NT2/D1 (cell line): ENCODE measurements around the gene DDI1.

Experiments
- DNase-seq: peaks from one replicate; pipeline ENCODE4 v3.0.0-alpha.2; 2011; ENCODE audit warnings: low read depth, low spot score
- H3K27me3 ChIP-seq: 2 replicates; pipeline ENCODE4 v1.6.0; 2011; ENCODE audit warnings: mild to moderate bottlenecking; ENCODE audit not compliant: insufficient read length, insufficient read depth
- H3K36me3 ChIP-seq: 2 replicates; pipeline ENCODE4 v1.6.1; 2011; ENCODE audit warnings: mild to moderate bottlenecking, low read length, mixed read lengths; ENCODE audit not compliant: insufficient read depth, insufficient read length
- H3K4me1 ChIP-seq: 2 replicates; pipeline ENCODE4 v1.5.1; 2011; ENCODE audit not compliant: insufficient read depth, insufficient read length
- H3K4me3 ChIP-seq: 2 replicates; pipeline ENCODE4 v1.5.1; 2011; ENCODE audit warnings: low read depth; ENCODE audit not compliant: insufficient read length
- H3K9ac ChIP-seq: 2 replicates; pipeline ENCODE4 v1.6.0; 2011; ENCODE audit warnings: low read depth; ENCODE audit not compliant: insufficient read length
- H3K9me3 ChIP-seq: 2 replicates; pipeline ENCODE4 v1.5.1; 2011; ENCODE audit warnings: mild to moderate bottlenecking, low read length; ENCODE audit not compliant: insufficient read depth
- SUZ12 ChIP-seq: IDR thresholded peaks from 2 replicates; pipeline ENCODE4 v1.6.1; 2011; ENCODE audit not compliant: insufficient read length, insufficient read depth; ENCODE audit errors: extremely low read depth
- YY1 ChIP-seq: IDR thresholded peaks from 2 replicates; pipeline ENCODE4 v1.6.1; 2011; ENCODE audit not compliant: insufficient read length, insufficient read depth
- ZNF274 ChIP-seq: IDR thresholded peaks from 2 replicates; pipeline ENCODE4 v1.6.1; 2011; ENCODE audit warnings: mild to moderate bottlenecking, low read depth, low read length

DDI1 gene

DNA sequence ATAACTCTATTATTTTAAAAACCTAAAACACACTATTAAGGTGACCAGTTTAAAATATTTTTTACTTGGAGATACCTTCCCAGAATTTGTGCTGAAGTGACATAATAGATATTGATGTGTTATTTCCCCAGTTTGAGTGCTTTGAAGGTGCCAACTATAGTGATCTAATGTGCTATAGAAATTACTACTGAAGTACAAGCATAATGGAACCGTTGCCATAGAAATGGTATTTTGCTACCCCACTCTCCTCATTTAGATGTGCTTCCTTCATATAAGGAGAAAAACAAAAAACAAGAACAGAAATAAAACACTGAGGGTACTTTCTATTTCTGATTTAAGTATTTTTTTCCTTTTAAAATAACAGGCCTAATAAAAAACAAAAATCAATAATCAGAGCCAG lies 19.2 kb downstream of the DDI1 start:
- Histone ChIP-seq H3K27me3 (no peaks in the 10 kb centered on the region), H3K4me3 (no peak overlapping the region), H3K9me3 (no peaks in the 10 kb centered on the region), H3K9ac (no peak overlapping the region), H3K36me3 (no peaks in the 10 kb centered on the region), H3K4me1 (no peaks in the 10 kb centered on the region)
- no peak for DNase-seq
- TF ChIP-seq YY1 (no peak), SUZ12 (no peak), ZNF274 (no peak)

DNA sequence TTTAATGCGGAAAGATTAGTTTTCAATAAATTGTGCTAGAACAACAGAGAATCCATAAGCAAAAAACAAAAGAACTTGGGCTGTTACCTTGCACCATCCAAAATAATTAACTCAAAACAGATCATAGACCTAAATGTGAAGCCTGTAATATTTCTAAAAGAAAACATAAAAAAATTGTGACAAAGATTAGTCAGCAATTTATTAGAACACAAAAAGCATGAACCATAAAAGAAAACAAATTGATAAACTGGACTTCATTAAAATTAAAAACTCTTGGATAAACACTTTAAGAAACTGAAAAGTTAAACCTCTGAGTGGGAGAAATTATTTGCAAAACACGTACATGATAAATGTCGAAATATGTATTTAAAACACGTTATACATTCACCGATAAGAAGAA lies 21.5 kb downstream of the DDI1 start:
- no peak for DNase-seq
- Histone ChIP-seq H3K9me3 (no peaks in the 10 kb centered on the region), H3K36me3 (no peaks in the 10 kb centered on the region), H3K27me3 (no peaks in the 10 kb centered on the region), H3K9ac (no peak overlapping the region), H3K4me3 (no peak overlapping the region), H3K4me1 (no peaks in the 10 kb centered on the region)
- TF ChIP-seq ZNF274 (no peak), YY1 (no peak), SUZ12 (no peak)

DNA sequence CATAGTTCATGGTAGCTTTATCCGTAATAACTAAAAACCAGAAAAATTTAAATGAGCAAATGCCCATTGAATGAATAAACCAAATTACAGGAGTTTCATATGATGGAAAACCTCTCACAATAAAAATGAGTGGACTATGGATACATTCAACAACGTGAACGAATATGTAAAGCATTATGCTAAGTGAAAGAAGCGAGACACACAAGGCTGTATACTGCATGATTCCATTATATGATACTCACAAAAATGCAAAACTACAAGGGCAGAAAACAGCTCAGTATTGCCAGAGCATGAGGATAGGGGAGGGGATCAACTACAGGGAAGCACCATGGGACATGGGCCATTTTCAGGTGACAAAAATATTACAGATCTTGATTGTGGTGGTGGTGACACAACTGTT lies 22.2 kb downstream of the DDI1 start:
- DNase-seq = no peak
- Histone ChIP-seq H3K36me3 (no peaks in the 10 kb centered on the region), H3K9ac (no peak overlapping the region), H3K4me1 (no peaks in the 10 kb centered on the region), H3K9me3 (no peaks in the 10 kb centered on the region), H3K4me3 (no peak overlapping the region), H3K27me3 (no peaks in the 10 kb centered on the region)
- TF ChIP-seq SUZ12 (no peak), ZNF274 (no peak), YY1 (no peak)

DNA sequence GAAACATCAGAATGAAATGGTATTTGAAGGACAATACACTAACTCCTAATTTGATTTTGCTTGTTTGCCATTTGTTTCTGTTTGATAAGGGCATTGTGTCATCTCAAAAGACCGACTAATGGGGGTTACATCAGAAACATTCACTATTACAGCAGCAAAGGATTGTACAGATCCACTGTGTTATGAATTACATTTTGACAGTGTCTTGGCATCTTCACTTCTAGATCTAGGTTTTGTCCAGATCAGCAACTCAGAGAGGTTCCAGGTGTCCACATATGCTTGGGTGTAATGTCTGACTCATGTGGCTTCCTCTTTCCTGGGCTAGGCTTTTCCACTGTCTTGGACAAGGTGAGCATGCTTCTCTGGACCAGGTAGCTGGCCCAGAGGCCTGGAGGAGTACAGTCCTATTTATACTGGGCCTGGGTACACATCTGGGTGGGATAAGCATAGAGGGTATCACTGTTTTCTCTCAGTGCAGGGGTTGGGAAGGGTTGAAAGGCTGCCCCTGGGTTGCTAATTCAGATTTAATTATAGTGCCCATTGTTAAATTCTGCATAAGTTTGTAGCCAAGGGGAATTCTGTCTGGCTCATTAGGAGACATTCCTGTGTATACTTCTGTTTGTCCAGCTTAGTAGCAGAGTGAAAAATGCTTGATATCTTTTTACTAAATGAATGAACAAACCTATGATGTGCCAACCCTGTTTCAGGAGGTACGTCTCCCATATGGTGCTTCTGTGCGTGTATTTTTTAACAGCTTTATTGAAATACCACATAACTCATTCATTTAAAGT lies 23.8 kb downstream of the DDI1 start:
- no peaks in the 10 kb centered on the region for H3K9me3 ChIP-seq
- no peak overlapping the region for H3K4me3 ChIP-seq
- no peak overlapping the region for H3K9ac ChIP-seq
- TF ChIP-seq ZNF274 (no peak), YY1 (no peak), SUZ12 (no peak)
- no peaks in the 10 kb centered on the region for H3K36me3 ChIP-seq
- H3K27me3 ChIP-seq = no peaks in the 10 kb centered on the region
- DNase-seq = no peak
- H3K4me1 ChIP-seq = no peaks in the 10 kb centered on the region

DNA sequence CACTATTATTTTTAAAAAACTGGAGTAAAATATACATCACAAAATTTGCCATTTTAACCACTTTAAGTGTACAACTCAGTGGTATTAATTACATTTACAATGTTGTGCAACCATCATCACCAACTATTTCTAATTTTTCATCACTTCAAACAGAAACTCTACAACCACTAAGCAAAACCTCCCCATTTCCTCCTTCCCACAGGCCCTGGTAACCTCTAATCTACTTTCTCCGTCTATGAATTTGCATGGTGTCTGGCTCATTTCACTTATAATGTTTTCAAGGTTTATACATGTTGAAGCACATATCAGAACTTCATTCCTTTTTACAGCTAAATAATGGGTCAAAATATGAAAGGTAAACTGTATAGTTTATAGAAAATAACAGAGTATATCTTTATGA lies 24.4 kb downstream of the DDI1 start:
- no peaks in the 10 kb centered on the region for H3K9me3 ChIP-seq
- H3K4me3 ChIP-seq = no peak overlapping the region
- H3K27me3 ChIP-seq = no peaks in the 10 kb centered on the region
- no peak overlapping the region for H3K9ac ChIP-seq
- no peaks in the 10 kb centered on the region for H3K4me1 ChIP-seq
- H3K36me3 ChIP-seq = no peaks in the 10 kb centered on the region
- no peak for TF ChIP-seq SUZ12
- no peak for TF ChIP-seq ZNF274
- TF ChIP-seq YY1 = no peak
- DNase-seq = no peak

DNA sequence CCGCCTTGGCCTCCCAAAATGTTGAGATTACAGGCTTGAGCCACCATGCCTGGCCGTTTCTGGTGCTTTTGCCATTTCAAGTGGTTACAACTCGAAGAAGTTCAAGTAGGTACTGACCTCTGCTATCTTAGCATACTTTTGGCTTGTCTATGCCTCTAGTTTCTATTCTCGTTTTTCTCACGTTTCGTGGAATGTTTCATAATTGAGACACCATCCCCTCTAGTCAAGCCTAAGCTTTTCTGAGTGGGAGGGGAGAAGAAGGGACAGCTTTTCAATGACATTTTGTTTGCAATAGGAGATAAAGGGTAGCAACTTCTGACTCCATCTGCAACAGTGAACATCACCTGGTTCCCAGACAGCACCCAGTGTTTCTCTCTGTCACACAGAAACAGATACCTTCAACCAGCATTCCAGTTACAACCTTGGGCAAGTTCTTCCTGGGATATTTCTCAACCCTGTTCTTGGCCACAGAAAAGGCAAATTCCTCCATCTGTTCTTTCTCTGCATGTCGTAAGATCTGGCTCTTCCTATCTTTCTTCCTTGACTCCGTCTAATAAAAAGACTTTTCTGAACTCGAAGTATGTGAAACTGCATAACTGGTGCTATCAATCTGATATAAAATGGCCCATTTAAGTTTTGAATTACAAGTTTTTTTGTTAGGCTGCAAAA lies 25.5 kb downstream of the DDI1 start:
- TF ChIP-seq ZNF274 = no peak
- Histone ChIP-seq H3K27me3 (no peaks in the 10 kb centered on the region), H3K36me3 (no peaks in the 10 kb centered on the region), H3K4me3 (no peak overlapping the region), H3K9ac (no peak overlapping the region), H3K9me3 (no peaks in the 10 kb centered on the region), H3K4me1 (no peaks in the 10 kb centered on the region)
- DNase-seq = no peak

DNA sequence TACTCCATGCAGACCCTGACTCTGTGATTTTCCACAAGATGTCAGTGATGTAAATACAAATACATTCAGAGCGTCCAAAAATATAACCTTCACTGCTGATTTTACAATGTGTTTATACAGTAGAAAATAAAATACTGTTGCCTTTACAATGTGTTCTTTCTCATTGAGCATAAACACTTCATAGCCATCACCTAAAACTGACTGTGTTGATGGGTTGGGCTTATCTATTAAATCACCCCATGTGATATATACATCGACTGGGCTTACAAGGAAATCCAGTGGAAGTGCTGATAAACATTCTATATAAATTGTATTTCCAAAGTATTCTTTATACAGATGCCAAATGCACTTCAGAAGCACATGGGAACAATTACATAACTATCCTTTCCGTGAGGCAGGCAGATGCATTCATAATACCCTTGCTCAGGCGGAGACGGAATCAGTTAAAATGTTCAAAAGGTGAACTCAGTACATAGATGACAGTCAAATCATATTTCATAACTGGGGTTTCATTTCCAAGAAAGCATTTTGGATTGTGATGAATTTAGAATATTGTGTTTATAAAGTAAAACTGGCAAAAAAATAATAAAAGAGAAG lies 27.7 kb downstream of the DDI1 start:
- no peak overlapping the region for H3K9ac ChIP-seq
- TF ChIP-seq ZNF274 = no peak
- TF ChIP-seq YY1 = no peak
- no peak for TF ChIP-seq SUZ12
- H3K4me1 ChIP-seq = no peaks in the 10 kb centered on the region
- no peak overlapping the region for H3K4me3 ChIP-seq
- no peaks in the 10 kb centered on the region for H3K9me3 ChIP-seq
- no peaks in the 10 kb centered on the region for H3K36me3 ChIP-seq
- no peaks in the 10 kb centered on the region for H3K27me3 ChIP-seq
- no peak for DNase-seq
